ENCODE data around the gene NUDT22. TPM values are rescaled to one million over a fixed set of nuclear protein-coding genes. Genes with fewer than 3 reads are reported as not detected.

NUDT22 gene
- total RNA-seq, 1 donor from 2014 or later, result 66.4 TPM

DNA sequence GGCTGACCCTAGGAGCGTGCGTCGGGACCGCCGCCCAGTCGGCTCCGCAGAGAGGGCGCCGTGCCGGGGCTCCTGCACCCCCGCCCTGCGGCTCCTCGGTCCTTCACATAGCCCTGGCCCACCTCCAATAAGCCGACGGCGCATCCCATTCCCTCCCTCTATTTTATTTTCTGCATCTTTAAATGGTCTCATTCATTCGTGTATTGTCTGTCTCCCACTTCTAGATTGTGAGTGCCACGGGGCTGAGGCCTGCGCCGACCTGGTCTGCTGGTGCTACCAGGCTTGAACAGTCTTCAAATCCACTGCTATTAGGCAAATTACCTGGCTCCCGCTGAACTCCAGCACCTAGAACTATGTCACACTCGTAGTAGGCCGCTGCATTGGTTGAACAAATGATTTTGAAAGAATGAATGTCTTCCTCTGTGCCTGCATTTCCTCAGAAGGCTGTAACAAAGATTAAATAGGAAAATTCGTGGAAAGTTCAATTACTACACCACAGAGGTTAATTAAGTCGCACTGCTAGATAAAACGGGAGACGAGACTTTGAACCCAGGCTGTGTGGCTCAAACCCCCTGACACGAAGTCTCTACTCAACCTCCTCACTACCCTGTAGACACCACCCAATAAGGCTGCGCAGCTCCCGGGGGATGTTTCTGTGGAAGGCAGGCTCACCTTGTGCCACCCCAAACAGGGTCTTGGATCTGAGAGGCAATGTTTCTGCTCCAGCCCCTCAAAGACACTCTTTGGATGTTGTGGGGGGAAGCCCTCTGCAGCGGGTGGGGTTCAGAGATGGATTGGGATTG, 21.9 kb downstream of the NUDT22 start:
- no peak for ATAC-seq
- no peak for DNase-seq (ENCODE audit: missing footprints)
- intact Hi-C loops (cut with DNase I), result loop anchor here (2.0 kb wide), 1 partner anchor 21 kb away; no protein-coding TSS in a partner anchor

DNA sequence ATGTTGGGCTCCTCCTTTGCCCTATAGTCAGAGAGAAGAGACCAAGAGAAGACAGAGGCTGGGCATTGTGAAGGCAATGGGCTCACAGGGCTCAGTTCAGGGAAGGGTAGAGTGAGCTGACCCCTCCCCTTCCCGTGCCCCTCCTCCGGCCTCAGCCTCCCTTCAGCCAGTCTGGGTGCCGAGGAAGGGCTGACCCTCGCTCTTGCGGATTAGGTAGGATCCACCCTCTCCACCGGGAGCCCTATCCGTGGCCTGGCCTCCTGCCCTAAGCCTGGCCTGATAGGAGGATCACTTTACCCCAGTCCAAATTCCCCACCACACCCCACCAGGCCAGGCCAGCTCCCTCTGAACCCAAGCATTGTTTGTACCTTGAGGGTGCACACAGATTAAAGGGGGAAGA, 22.5 kb downstream of the NUDT22 start:
- no peak for ATAC-seq
- DNase-seq (ENCODE audit: missing footprints), result no peak
- intact Hi-C loops (cut with DNase I), result loop anchor here (2.0 kb wide), 1 partner anchor 20 kb away; no protein-coding TSS in a partner anchor

DNA sequence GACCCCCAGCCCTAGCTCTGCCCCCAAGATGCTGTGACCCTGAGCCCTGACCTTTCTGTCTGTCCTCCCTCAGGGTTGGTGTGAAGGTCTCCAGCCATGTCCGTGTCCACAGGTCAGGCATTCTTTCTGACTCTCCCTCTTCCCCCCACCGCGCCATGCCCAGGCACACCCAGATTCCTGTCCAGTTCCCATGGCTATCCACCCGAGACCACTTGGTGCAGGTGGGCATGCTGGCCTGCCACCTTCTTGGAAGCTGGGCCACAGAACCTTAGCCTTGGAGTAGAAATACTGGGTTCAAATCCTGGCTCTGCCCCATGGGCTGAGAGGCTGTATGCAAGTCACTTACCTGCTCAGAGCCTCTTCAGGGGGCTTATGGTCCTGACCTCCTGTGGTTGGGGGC, 23.0 kb downstream of the NUDT22 start:
- DNase-seq (ENCODE audit: missing footprints) (no peak), ATAC-seq (no peak)
- intact Hi-C loops (cut with DNase I), result loop anchor here (2.0 kb wide), 1 partner anchor 20 kb away; no protein-coding TSS in a partner anchor

DNA sequence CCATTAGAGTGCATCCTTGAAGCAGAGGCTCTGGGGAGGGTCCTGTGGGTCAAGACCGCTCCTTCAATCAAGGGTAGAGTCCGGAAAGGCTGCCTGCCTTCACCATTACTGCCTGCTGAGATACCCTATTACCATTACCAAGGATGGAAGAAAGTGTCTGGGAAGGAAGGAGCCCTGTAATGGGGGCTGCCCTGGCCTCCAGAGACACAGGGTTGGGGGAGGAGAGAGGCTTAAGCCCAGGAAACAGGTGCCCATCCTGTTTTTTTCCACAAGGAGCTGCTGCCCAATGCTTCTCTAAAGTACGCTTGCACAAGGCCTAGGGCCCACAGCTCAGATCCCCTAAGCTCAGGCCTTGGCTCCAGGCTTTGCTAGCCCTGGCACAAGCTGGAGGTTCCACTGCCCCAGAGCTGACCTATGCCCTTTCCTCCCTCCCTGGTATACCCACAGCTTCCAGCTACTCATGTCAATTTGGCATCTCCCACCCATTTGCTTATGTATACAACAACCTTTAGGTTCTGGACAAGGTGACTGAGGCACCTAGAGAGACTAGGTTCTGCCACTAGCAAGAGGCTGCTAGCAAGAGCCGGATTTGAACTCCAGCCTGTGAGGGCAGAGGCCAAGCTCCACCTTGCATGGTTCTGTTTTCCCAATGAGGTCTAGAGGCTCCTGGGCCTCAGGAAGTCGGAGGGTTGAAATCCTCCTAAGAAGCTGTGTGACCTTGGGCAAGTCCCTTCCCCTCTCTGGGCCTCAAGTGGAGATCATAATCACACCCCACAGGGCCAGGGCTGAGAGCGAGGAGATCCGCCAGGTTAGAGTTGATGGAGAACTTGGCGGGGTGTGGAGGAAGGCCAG, 23.7 kb downstream of the NUDT22 start:
- DNase-seq (ENCODE audit: missing footprints), result no peak
- ATAC-seq, result no peak
- intact Hi-C loops (cut with DNase I), result loop anchor here (2.0 to 5.0 kb wide), 2 partner anchors 19 to 53 kb away; partner anchors contain the start of gene CATSPERZ

DNA sequence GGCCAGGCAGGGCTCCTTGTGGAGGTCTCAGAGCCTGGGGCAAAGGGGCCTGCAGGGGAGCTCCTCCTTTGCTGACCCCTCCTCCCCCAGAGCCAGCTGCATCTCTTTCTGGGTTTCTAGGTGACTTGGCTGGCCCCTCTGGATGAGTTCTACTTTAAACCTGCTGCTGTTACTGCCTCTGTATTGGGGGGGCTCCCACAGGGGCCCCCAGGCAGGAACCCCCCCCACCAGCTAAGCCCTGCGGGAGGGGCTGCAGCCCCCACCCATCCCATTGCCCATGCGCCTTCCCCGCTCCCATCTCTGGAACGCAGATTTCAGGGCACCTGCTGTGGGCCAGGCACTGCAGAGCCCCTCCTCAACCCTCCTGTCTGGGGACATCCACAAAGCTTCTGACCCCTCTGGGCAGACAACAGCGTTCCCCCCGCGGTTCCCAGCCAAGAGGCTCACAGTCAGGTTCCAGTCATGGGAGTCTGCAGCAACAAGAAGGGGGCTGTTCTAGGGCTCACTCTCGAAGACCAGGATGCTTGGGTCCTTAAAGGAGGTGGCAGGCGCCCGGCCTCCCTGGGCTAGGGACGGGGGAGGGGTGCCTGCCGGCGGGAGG, 24.4 kb downstream of the NUDT22 start:
- ATAC-seq, result no peak
- intact Hi-C loops (cut with DNase I), result loop anchor here (5.0 kb wide), 1 partner anchor 52 kb away; the partner anchor contains the start of gene CATSPERZ

DNA sequence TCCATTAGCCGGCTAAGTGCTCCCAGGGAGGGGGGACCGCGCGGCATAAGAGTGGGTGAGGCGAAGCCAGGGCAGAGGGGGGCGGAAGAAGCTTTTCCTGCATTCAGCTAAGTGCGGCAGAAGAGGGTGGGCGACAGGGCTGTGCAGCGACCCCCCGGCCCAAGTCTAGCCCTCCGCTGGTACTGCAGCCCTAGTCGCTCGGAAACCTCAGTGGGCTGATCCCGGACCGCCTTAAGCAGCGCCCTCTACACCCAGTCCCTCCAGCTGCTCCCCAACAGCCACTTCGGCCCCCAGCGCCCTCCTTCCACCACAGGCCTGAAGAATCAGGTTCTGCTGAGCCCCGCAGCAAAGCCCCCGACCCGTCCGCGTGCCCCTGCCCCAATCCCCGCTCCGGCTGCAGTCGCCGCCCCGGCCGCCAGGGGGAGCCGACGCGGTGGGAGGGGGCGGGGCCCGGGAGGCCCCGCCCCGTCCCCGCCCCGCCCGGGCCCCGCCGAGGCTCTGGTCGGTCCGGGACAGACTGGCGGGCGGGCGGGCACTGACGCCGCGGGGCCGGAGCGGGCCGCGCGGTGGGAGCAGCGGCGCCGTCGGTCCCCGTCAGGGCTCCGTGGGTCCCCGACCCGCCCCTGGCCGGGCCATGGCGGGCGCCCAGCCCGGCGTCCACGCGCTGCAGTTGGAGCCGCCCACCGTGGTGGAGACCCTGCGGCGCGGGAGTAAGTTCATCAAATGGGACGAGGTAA, 25.1 kb downstream of the NUDT22 start, which contains the start of gene PLCB3:
PLCB3 (plus strand) TSS at position 515 of the 737 bp plus-strand sequence; CDS start at position 635, 120 bp downstream.
- ATAC-seq, result peak; percentile 63
- peak; percentile 86 for DNase-seq (ENCODE audit: missing footprints)

More for the DNA sequence above, 24.4 kb downstream of the NUDT22 start:
- no peak for DNase-seq (ENCODE audit: missing footprints)

DNA sequence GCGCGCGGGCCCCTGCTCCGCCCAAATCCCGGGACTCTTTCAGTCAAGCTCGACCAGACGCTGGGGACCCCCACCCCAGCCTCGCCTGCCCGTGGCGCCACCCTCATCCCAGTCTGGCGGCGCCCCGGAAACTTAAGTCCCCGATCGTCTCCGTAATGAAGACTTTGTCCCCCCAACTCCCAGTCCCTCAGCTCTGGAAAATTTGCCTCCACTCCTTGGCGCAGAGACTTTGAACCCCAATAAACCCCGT, 25.6 kb downstream of the NUDT22 start:
- intact Hi-C loops (cut with DNase I), result loop anchor here (5.0 kb wide), 1 partner anchor 51 kb away; the partner anchor contains the start of gene CATSPERZ

More for the DNA sequence above, 25.1 kb downstream of the NUDT22 start, which contains the start of gene PLCB3:
- intact Hi-C loops (cut with DNase I), result loop anchor here (5.0 kb wide), 1 partner anchor 51 kb away; the partner anchor contains the start of gene CATSPERZ

DNA sequence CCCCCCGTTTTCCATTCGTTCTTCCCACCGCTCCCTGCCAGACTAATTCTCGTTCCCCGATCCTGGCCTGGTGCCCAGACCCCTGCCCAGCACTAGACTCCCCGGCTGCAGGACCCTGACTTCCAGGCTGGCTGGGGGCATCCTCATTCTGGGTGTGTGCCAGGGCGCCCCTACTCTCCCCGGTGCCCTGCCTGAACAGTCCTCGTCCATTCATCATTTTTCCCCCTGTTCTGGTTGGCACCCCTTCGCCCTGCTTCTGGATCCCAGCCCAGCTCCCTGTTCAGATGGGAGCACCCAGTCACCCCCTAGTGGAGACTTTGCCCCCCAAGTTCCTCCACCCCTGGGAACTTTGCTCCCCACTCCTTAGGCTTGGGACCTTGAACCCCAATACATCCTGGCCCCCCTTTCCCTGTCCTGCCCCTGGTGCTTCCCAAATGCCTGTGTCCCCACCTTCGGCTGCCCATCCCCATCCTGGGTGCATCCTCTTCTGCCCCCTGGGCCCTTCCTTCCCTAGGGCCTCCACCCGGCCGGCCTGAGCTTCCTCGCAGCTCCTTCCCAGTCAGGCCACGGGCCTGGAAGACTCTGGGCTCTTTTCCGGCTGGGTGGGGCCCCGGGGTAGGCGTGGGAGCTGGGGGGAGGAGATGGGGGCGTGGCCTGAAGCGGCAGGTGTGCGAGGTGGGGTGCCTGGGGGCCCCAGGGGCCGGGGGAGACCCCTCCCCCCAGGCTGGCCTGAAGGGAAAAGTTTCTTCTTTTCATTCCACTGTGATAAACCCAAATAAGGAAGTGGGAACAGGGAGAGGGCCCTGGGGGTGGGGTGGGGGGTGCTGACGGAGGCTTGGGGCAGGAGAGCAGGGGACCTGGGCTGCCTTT, 26.2 kb downstream of the NUDT22 start:
- DNase-seq (ENCODE audit: missing footprints), result peak; percentile 75

More for the DNA sequence above, 25.6 kb downstream of the NUDT22 start:
- ATAC-seq, result no peak
- DNase-seq (ENCODE audit: missing footprints), result no peak

DNA sequence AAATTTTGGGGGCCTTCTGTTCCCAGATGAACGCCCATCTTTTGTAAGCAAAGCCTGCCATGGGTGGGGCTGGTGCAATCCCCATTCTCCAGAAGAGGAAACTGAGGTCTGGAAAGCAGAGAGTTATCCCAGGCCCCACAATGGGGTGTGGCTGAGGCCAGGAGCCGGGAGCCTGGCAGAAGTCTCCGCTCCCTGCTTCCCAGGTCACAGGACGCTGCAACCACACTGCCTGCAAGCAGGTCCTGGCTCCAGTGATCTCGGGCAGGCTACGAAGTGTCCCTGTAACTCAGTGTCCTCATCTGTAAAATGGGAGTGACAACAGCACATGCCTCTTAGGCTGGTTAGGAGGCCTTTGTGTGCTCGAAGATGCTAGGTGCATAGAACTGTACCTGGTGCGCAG, 27.0 kb downstream of the NUDT22 start:
- DNase-seq (ENCODE audit: missing footprints), result no peak
- ATAC-seq, result no peak
- intact Hi-C loops (cut with DNase I), result loop anchor here (5.0 kb wide), 1 partner anchor 49 kb away; the partner anchor contains the start of gene CATSPERZ

More for the DNA sequence above, 26.2 kb downstream of the NUDT22 start:
- intact Hi-C loops (cut with DNase I), result loop anchor here (5.0 kb wide), 1 partner anchor 50 kb away; the partner anchor contains the start of gene CATSPERZ
- peak; percentile 11 for ATAC-seq

DNA sequence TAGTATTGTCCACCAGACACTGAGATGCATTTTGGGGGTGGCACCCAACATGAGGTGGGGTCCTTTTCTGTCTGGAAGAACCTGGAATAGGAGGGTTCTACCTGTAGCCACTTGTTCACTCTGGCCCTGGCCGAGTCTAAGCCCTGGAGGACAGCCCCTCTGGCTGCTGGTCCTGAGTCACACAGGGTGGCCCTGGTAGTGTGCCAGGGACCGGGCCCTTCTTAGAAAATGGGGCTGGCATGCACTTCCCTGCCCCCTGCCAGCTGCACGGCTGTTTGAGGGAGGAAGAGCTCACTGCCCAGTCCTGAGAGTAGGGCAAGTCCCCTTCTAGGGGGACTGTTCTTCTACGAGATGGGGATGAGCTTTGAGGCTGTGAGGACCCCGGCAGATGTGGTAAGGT, 27.4 kb downstream of the NUDT22 start:
- DNase-seq (ENCODE audit: missing footprints) (peak; percentile 64), ATAC-seq (no peak)
- intact Hi-C loops (cut with DNase I), result loop anchor here (5.0 kb wide), 1 partner anchor 49 kb away; the partner anchor contains the start of gene CATSPERZ

DNA sequence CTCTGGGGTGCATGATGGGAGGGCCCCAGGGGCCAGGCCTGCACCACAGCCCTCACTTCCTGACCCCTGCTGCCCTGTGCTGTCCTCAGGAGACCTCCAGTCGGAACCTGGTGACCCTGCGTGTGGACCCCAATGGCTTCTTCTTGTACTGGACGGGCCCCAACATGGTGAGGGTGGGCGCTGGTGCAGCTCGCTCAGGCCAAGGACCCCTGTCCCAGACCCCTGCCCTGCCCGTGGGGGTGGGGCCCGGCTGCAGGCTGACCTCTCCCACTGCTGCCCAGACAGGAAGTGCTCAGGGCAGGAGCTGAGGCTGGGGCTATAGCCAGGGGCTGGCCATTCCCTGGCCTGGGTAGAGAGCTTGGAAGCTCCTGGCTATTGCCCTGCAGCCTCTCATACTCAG, 28.3 kb downstream of the NUDT22 start:
- intact Hi-C loops (cut with DNase I), result loop anchor here (5.0 kb wide), 1 partner anchor 48 kb away; the partner anchor contains the start of gene CATSPERZ

DNA sequence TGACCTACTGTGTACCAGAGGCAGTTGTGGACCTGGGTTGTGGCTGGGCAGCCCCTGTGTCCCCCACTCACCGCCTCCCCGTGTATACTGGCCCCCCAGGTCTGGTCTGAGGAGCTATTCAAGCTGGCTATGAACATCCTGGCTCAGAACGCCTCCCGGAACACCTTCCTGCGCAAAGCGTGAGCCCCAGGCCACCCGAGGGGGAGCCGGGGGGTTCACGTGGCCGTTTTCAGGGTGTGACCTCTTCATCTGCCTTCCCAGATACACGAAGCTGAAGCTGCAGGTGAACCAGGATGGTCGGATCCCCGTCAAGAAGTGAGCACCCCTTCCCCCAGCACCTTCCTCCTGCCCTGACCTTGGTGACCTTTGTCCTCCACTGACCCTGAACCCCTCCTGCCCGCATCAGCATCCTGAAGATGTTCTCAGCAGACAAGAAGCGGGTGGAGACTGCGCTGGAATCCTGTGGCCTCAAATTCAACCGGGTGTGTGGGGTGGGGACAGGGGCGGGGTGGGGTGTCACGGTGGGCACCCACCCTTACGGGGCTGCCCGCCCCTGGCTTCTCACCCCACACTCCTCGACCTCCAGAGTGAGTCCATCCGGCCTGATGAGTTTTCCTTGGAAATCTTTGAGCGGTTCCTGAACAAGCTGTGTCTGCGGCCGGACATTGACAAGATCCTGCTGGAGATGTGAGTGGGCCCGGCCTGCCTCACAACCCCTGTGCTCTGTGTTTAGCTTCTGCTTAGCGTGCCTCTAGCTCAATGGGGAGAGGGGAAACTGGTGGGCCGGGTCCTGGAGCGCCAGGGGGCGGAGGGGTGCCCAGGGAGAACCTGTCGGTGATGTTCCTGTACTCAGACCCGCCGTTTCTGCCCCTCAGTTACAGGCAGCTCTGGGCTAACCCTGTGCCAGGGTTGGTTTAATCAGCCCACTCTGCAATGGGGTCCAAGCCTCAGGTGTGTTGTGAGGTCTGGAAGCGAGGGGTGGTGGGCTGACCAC, 29.4 kb downstream of the NUDT22 start:
- intact Hi-C loops (cut with DNase I), result no loop called here
- ATAC-seq, result no peak
- no peak for DNase-seq (ENCODE audit: missing footprints)

More for the DNA sequence above, 28.3 kb downstream of the NUDT22 start:
- DNase-seq (ENCODE audit: missing footprints) (no peak), ATAC-seq (no peak)

DNA sequence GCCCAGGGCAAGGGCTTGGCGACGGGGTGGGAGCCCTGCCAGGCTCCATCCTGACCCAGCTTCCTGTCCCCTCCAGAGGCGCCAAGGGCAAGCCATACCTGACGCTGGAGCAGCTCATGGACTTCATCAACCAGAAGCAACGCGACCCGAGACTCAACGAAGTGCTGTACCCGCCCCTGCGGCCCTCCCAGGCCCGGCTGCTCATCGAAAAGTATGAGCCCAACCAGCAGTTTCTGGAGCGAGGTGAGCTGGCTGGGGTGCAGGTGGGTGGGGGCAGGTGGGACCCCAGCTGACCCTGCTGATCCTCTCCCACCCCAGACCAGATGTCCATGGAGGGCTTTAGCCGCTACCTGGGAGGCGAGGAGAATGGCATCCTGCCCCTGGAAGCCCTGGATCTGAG, 30.2 kb downstream of the NUDT22 start:
- ATAC-seq (no peak), DNase-seq (ENCODE audit: missing footprints) (no peak)
- intact Hi-C loops (cut with DNase I), result no loop called here

DNA sequence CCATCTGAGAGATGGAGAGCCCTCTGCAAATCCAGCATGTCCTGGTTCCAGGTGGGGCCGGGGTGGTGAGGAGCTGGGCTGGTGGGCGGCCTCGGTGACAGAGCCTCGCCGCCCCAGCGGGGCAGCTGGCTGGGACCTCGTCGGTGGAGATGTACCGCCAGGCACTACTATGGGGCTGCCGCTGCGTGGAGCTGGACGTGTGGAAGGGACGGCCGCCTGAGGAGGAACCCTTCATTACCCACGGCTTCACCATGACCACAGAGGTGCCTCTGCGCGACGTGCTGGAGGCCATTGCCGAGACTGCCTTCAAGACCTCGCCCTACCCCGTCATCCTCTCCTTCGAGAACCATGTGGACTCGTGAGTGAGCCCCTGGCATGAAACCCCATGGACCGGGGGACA, 32.3 kb downstream of the NUDT22 start:
- ATAC-seq (no peak), DNase-seq (ENCODE audit: missing footprints) (no peak)
- intact Hi-C loops (cut with DNase I), result no loop called here

DNA sequence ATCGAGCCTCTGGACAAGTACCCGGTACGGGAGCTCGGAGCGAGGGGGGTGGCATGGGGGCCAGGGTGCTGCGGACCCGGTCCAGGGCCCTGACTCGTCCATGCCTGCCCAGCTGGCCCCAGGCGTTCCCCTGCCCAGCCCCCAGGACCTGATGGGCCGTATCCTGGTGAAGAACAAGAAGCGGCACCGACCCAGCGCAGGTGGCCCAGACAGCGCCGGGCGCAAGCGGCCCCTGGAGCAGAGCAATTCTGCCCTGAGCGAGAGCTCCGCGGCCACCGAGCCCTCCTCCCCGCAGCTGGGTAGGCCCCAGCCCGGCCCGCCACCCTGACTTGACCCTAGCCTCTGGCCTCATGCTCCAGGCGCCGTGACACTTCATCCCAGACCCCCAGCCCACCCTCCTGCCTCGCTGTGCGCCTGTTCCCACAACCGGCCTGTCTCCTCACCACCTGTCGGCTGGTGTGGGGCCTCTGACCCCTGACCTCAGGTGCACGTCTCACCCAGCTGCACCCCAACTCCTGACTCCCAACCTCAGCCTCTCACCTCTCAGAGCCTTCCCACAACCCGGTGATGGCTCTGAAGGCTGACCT, 33.0 kb downstream of the NUDT22 start:
- intact Hi-C loops (cut with DNase I), result no loop called here
- peak; percentile 55 for DNase-seq (ENCODE audit: missing footprints)
- no peak for ATAC-seq

Data from Right ventricle myocardium inferior (tissue), 1 donor.